Anterior cingulate cortex (tissue), 58 donors: ENCODE data around the gene TMEM18.

ENCODE experiments used
- DNase-seq, 58 donors: peaks; one replicate each; lab custom pipeline; 2025; lab: John Stamatoyannopoulos, UW

Gene TMEM18

GRCh38 chr2:637406-637776 lies 39.8 kb downstream of the TMEM18 start:
- DNase-seq = no peak

GRCh38 chr2:636641-637405 lies 40.4 kb downstream of the TMEM18 start:
- DNase-seq = peak in 51 of 58 donors; percentile 5 to 82 (median 35)

GRCh38 chr2:635687-636621 lies 41.3 kb downstream of the TMEM18 start:
- DNase-seq = no peak

- DNase-seq = no peak
These were observed 42.4 kb downstream of the TMEM18 start for GRCh38 chr2:634636-635388.

GRCh38 chr2:634041-634440 lies 43.2 kb downstream of the TMEM18 start:
- no peak for DNase-seq

- DNase-seq = no peak
These were observed 43.8 kb downstream of the TMEM18 start for GRCh38 chr2:633371-633770.

- DNase-seq = no peak
These were observed 44.7 kb downstream of the TMEM18 start for GRCh38 chr2:632471-632870.

- no peak for DNase-seq
These were observed 45.5 kb downstream of the TMEM18 start for GRCh38 chr2:631741-632140.

- DNase-seq = no peak
These were observed 46.5 kb downstream of the TMEM18 start for GRCh38 chr2:630451-631320.

GRCh38 chr2:629961-630360 lies 47.2 kb downstream of the TMEM18 start:
- no peak for DNase-seq

- DNase-seq = no peak
These were observed 48.6 kb downstream of the TMEM18 start for GRCh38 chr2:628651-629050.

GRCh38 chr2:627926-628560 lies 49.2 kb downstream of the TMEM18 start:
- DNase-seq = no peak

GRCh38 chr2:627340-627709 lies 49.9 kb downstream of the TMEM18 start:
- DNase-seq = no peak

GRCh38 chr2:626491-627339 lies 50.5 kb downstream of the TMEM18 start:
- no peak for DNase-seq

GRCh38 chr2:625415-626333 lies 51.5 kb downstream of the TMEM18 start:
- no peak for DNase-seq

- no peak for DNase-seq
These were observed 52.5 kb downstream of the TMEM18 start for GRCh38 chr2:624551-625347.

GRCh38 chr2:624096-624495 lies 53.1 kb downstream of the TMEM18 start:
- no peak for DNase-seq
